Aorta (tissue), 5 donors: ENCODE data around the gene KIF15. TPM values are rescaled to one million over a fixed set of nuclear protein-coding genes. Genes with fewer than 3 reads are reported as not detected.

Experiments
- ATAC-seq: fragments of 200-7000 bp; cut with Tn5 transposase; one replicate; pipeline ENCODE4 v1.9.1; 2022; ENCODE audit warnings: moderate library complexity; ENCODE audit not compliant: low FRiP score
- DNase-seq, 2 donors: peaks; one replicate each; pipeline ENCODE4 v3.0.0-alpha.2; 2020
- H3K27ac ChIP-seq, 2 donors: one replicate each; pipeline ENCODE4 v1.5.1; 2013; ENCODE audit warnings: low read length in 2 of 2, mild to moderate bottlenecking in 2 of 2, moderate library complexity in 2 of 2, control low read depth in 1 of 2, inconsistent platforms in 1 of 2, low read depth in 1 of 2
- H3K27me3 ChIP-seq, 2 donors: one replicate each; pipeline ENCODE4 v1.6.1; 2013; ENCODE audit warnings: control low read depth in 1 of 2, low read length in 1 of 2, mild to moderate bottlenecking in 1 of 2, moderate library complexity in 1 of 2; ENCODE audit not compliant: insufficient read depth in 2 of 2, control insufficient read depth in 1 of 2
- H3K36me3 ChIP-seq, 2 donors: one replicate each; pipeline ENCODE4 v1.6.1; 2013; ENCODE audit warnings: control low read depth in 1 of 2, low read length in 1 of 2, mild to moderate bottlenecking in 1 of 2; ENCODE audit not compliant: insufficient read depth in 2 of 2, control insufficient read depth in 1 of 2
- H3K4me1 ChIP-seq, 2 donors: one replicate each; pipeline ENCODE4 v1.6.1; 2013; ENCODE audit warnings: low read length in 2 of 2, control low read depth in 1 of 2, mild to moderate bottlenecking in 1 of 2, moderate library complexity in 1 of 2; ENCODE audit not compliant: insufficient read depth in 2 of 2, control insufficient read depth in 1 of 2
- H3K4me3 ChIP-seq, 2 donors: one replicate each; pipeline ENCODE4 v1.5.1; 2013; ENCODE audit warnings: low read length in 2 of 2, control low read depth in 1 of 2, mild to moderate bottlenecking in 1 of 2
- H3K9me3 ChIP-seq: one replicate; pipeline ENCODE4 v1.6.1; 2013; ENCODE audit warnings: mild to moderate bottlenecking, low read length; ENCODE audit not compliant: control insufficient read depth
- WGBS, 2 donors: extraction: QIAGEN DNeasy Blood & Tissue Kit; methylation state at CpG; one replicate each; pipeline ENCODE4 v1.1.7; 2013; 5-methylcytosine and 5-hydroxymethylcytosine counted together
- intact Hi-C, 2 donors: fragments of 100-400 bp; cut with DNase I; formaldehyde crosslinking; loops; one replicate each; pipeline versions ENCODE4 v1.14.2 to v1.15.0; 2022
- polyA plus RNA-seq, 2 donors: library from polyadenylated mRNA; stranded (reverse); fragments of 200-250 nt; gene quantifications; one replicate each; pipeline ENCODE4 v1.2.3, GENCODE V29; 2013
- total RNA-seq, 2 donors: library from RNA; stranded (reverse); fragmentation: NEBNext Ultra II Directional; extraction: Animal tissue kit (Norgen Biotek cat#: 25700); gene quantifications; one replicate each; pipeline ENCODE4 v1.2.1, GENCODE V29; 2021
- donor health status: healthy with polysubstance abuse.
- donor health status: Bipolar disorder and iron deficiency.
- donor health status: DM: no; HTN: no; CAD: no.
- donor health status: DM: no; HTN: no; CAD: no.
- donor health status: DM: yes; HTN: yes; CAD: no.

Gene KIF15
- total and polyA plus RNA-seq, 4 donors, result 0.49 to 2.1 (median 0.92) TPM

- ATAC-seq, result no peak
- intact Hi-C loops, result loop anchor here (5.0 to 10.0 kb wide), 5 partner anchors 50 to 225 kb away; partner anchors contain the start of genes ZNF35 (in 1 of the 2) and ZNF502 (in 1 of the 2)
- WGBS, 2 donors, result 0% methylated on average over 9 of the region's 9 CpGs
- Histone ChIP-seq H3K36me3 (no peaks in the 10 kb centered on the region), H3K27me3 (no peaks in the 10 kb centered on the region), H3K4me1 (no peaks in the 10 kb centered on the region), H3K4me3 (peak overlapping the region; percentile 31 to 84), H3K27ac (no peak overlapping the region), H3K9me3 (no peaks in the 10 kb centered on the region)
- no peak for DNase-seq
Measured at GRCh38 chr3:44762170-44762677, 630 bp downstream of the KIF15 start.

GRCh38 chr3:44762690-44763089 is 1.1 kb downstream of the KIF15 start:
- no peaks in the 10 kb centered on the region for H3K9me3 ChIP-seq
- DNase-seq (no peak), ATAC-seq (no peak)
- no peak overlapping the region for H3K4me3 ChIP-seq
- 22 to 32% methylated on average over 5 of the region's 5 CpGs for WGBS, 2 donors
- no peaks in the 10 kb centered on the region for H3K36me3 ChIP-seq
- intact Hi-C loops, result loop anchor here (5.0 to 10.0 kb wide), 5 partner anchors 50 to 225 kb away; partner anchors contain the start of genes ZNF35 (in 1 of the 2) and ZNF502 (in 1 of the 2)
- H3K27me3 ChIP-seq, result no peaks in the 10 kb centered on the region
- H3K4me1 ChIP-seq, result no peaks in the 10 kb centered on the region
- no peak overlapping the region for H3K27ac ChIP-seq

GRCh38 chr3:44764248-44764647 is 2.7 kb downstream of the KIF15 start:
- intact Hi-C loops, result loop anchor here (5.0 to 10.0 kb wide), 5 partner anchors 52 to 227 kb away; partner anchors contain the start of genes ZNF35 (in 1 of the 2) and ZNF502 (in 1 of the 2)
- H3K27ac ChIP-seq, result no peak overlapping the region

GRCh38 chr3:44771424-44772098 is 10.0 kb downstream of the KIF15 start:
- H3K9me3 ChIP-seq, result no peaks in the 10 kb centered on the region
- no peak overlapping the region for H3K27ac ChIP-seq
- WGBS, 2 donors, result 88 to 96% methylated on average over 1 of the region's 1 CpG
- no peaks in the 10 kb centered on the region for H3K36me3 ChIP-seq
- no peaks in the 10 kb centered on the region for H3K4me1 ChIP-seq
- no peaks in the 10 kb centered on the region for H3K27me3 ChIP-seq
- H3K4me3 ChIP-seq, result no peak overlapping the region
- intact Hi-C loops, result no loop called here
- DNase-seq, result no peak
- no peak for ATAC-seq

More at GRCh38 chr3:44764248-44764647, 2.7 kb downstream of the KIF15 start:
- no peak for ATAC-seq
- Histone ChIP-seq H3K27me3 (no peaks in the 10 kb centered on the region), H3K36me3 (no peaks in the 10 kb centered on the region), H3K9me3 (no peaks in the 10 kb centered on the region), H3K4me1 (no peaks in the 10 kb centered on the region), H3K4me3 (no peak overlapping the region)
- no peak for DNase-seq

- Histone ChIP-seq H3K4me1 (no peaks in the 10 kb centered on the region), H3K4me3 (no peak overlapping the region), H3K36me3 (no peaks in the 10 kb centered on the region), H3K27me3 (no peaks in the 10 kb centered on the region), H3K27ac (no peak overlapping the region), H3K9me3 (no peaks in the 10 kb centered on the region)
- 97 to 98% methylated on average over 1 of the region's 1 CpG for WGBS, 2 donors
- ATAC-seq (no peak), DNase-seq (no peak)
- intact Hi-C loops, result no loop called here
Measured at GRCh38 chr3:44772099-44772442, 10.5 kb downstream of the KIF15 start.

- intact Hi-C loops, result no loop called here
- Histone ChIP-seq H3K4me1 (no peaks in the 10 kb centered on the region), H3K27me3 (no peaks in the 10 kb centered on the region), H3K36me3 (no peaks in the 10 kb centered on the region), H3K27ac (no peak overlapping the region), H3K9me3 (no peaks in the 10 kb centered on the region), H3K4me3 (no peak overlapping the region)
- WGBS, 2 donors, result 95 to 97% methylated on average over 4 of the region's 4 CpGs
- no peak for DNase-seq
- no peak for ATAC-seq
Measured at GRCh38 chr3:44782891-44783290, 21.3 kb downstream of the KIF15 start.

GRCh38 chr3:44795197-44795596 is 33.6 kb downstream of the KIF15 start:
- no peaks in the 10 kb centered on the region for H3K9me3 ChIP-seq
- ATAC-seq (no peak), DNase-seq (no peak)
- H3K27me3 ChIP-seq, result no peaks in the 10 kb centered on the region
- no peak overlapping the region for H3K27ac ChIP-seq
- no peaks in the 10 kb centered on the region for H3K4me1 ChIP-seq
- no peak overlapping the region for H3K4me3 ChIP-seq
- intact Hi-C loops, result no loop called here
- 91 to 93% methylated on average over 4 of the region's 4 CpGs for WGBS, 2 donors
- no peaks in the 10 kb centered on the region for H3K36me3 ChIP-seq

- DNase-seq (no peak), ATAC-seq (no peak)
- no peaks in the 10 kb centered on the region for H3K36me3 ChIP-seq
- H3K4me3 ChIP-seq, result no peak overlapping the region
- WGBS, 2 donors, result 79 to 82% methylated on average over 2 of the region's 2 CpGs
- no peaks in the 10 kb centered on the region for H3K27me3 ChIP-seq
- intact Hi-C loops, result no loop called here
- no peaks in the 10 kb centered on the region for H3K9me3 ChIP-seq
- H3K27ac ChIP-seq, result no peak overlapping the region
- no peaks in the 10 kb centered on the region for H3K4me1 ChIP-seq
Measured at GRCh38 chr3:44802011-44802410, 40.4 kb downstream of the KIF15 start.

- no peak for ATAC-seq
- WGBS, 2 donors, result 89 to 90% methylated on average over 2 of the region's 2 CpGs
Measured at GRCh38 chr3:44803298-44803697, 41.7 kb downstream of the KIF15 start.

More at GRCh38 chr3:44803298-44803697, 41.7 kb downstream of the KIF15 start:
- H3K9me3 ChIP-seq, result no peaks in the 10 kb centered on the region
- no peak overlapping the region for H3K27ac ChIP-seq
- no peaks in the 10 kb centered on the region for H3K36me3 ChIP-seq
- no peaks in the 10 kb centered on the region for H3K27me3 ChIP-seq
- no peak overlapping the region for H3K4me3 ChIP-seq
- intact Hi-C loops, result no loop called here
- H3K4me1 ChIP-seq, result no peaks in the 10 kb centered on the region
- no peak for DNase-seq
